Activated CD8-positive, alpha-beta memory T cell treated with anti-CD3 and anti-CD28 coated beads for 48 hours (primary cell): ENCODE measurements around the gene HDAC7.

ENCODE experiments used
- DNase-seq, 3 experiments: peaks; one replicate each; pipeline ENCODE4 v3.0.0-alpha.2; 2020; ENCODE audit warnings: low read depth in 2 of 3, low spot score in 2 of 3

HDAC7 gene

DNA sequence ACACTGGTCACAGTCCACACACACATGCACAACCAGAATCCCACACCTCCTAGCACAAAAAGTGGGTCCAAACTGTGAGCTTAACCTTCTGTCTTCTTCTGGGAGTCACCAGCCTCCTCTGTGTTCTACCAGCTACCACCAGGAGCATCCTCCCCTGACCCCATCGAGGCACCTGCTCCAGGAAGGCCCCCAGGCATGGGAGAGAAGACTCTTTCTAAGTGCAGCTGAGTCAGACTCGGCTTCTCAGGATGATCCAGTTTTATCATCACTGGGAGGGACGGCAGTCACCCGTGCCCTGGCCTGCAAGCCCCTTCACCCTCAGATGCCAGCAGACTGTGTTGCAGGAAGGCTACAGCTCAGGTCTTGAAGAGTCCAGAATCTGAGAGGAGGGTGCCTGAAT, 86.6 kb downstream of the HDAC7 start:
- DNase-seq = no peak
